K562 (cell line): ENCODE data around the gene OR2V2. TPM values are rescaled to one million over a fixed set of nuclear protein-coding genes. Genes with fewer than 3 reads are reported as not detected.

Experiments used
- ATAC-seq: fragments of 200-7000 bp; cut with Tn5 transposase; 3 replicates; pipeline ENCODE4 v1.9.1; 2020; ENCODE audit warnings: moderate library complexity
- BruUV-seq: library from RNA; stranded (reverse); fragments of 400-500 nt; replicated peaks from 2 replicates; lab custom pipeline; 2021; lab: Mats Ljungman, UMichigan
- CTCF ChIA-PET: fragments of 300-600 bp; formaldehyde crosslinking; extraction: SDS; loops from one replicate; lab custom pipeline; 2021; ENCODE audit warnings: low intra/inter-chr PET ratio; lab: Yijun Ruan, JAX
- POLR2A ChIA-PET: fragments of 300-600, 350-650 bp; sonication (Branson Sonifier 250); formaldehyde crosslinking; extraction: SDS; loops from one replicate; lab custom pipeline; 2021; ENCODE audit warnings: antibody characterized with exemption, inconsistent platforms; lab: Yijun Ruan, JAX
- DNase-seq, 4 experiments: peaks; one replicate each; pipeline versions ENCODE4 v3.0.0 to v3.0.0-alpha.2; 2011 to 2018; ENCODE audit warnings: low spot score in 3 of 4, mixed read lengths in 3 of 4; ENCODE audit errors: extremely low read depth in 1 of 4
- FAIRE-seq: peaks from 2 replicates; lab custom pipeline; 2011; peaks lifted over from hg19 to GRCh38; lab: Jason Lieb, UNC
- H2AFZ ChIP-seq: 2 replicates; pipeline ENCODE4 v1.6.0; 2011; ENCODE audit warnings: low read depth, low read length, control low read depth, inconsistent platforms
- H3K27ac ChIP-seq: fragments of 200-600 bp; 3 replicates; pipeline ENCODE4 v1.8.0; 2011; ENCODE audit warnings: low read depth, mild to moderate bottlenecking, control low read depth, inconsistent platforms, low read length, moderate library complexity, mixed read lengths; ENCODE audit errors: extremely low read depth
- H3K27me3 ChIP-seq, 2 experiments: fragments of 300-600 bp in 1 of 2; 2 replicates in 1 of 2; 3 replicates in 1 of 2; pipeline versions ENCODE4 v1.6.0 to v1.8.0; 2011; ENCODE audit warnings: inconsistent platforms in 2 of 2, low read length in 2 of 2, mild to moderate bottlenecking in 1 of 2, mixed read lengths in 1 of 2, moderate library complexity in 1 of 2; ENCODE audit not compliant: control insufficient read depth in 2 of 2, insufficient read depth in 2 of 2
- H3K36me3 ChIP-seq: fragments of 300-600 bp; 3 replicates; pipeline ENCODE4 v1.8.0; 2011; ENCODE audit warnings: mild to moderate bottlenecking, low read length, inconsistent platforms; ENCODE audit not compliant: control insufficient read depth, insufficient read depth
- H3K4me1 ChIP-seq, 2 experiments: fragments of 200-600 bp in 1 of 2; replicated peaks in 1 of 2; 2 replicates in 1 of 2; 3 replicates in 1 of 2; pipeline versions ENCODE4 v1.5.1 to v1.8.0; 2011; ENCODE audit warnings: inconsistent platforms in 2 of 2, low read length in 2 of 2, mild to moderate bottlenecking in 1 of 2, mixed read lengths in 1 of 2, moderate library complexity in 1 of 2; ENCODE audit not compliant: control insufficient read depth in 2 of 2, insufficient read depth in 2 of 2
- H3K4me2 ChIP-seq: 2 replicates; pipeline ENCODE4 v1.6.1; 2011; ENCODE audit warnings: low read length, control low read depth, inconsistent platforms, mixed read lengths; ENCODE audit not compliant: insufficient read depth
- H3K4me3 ChIP-seq: fragments of 200-600 bp; sonication (generic), shearing (Covaris generic); 2 replicates; pipeline ENCODE4 v1.5.1; 2016; ENCODE audit warnings: control low read depth, inconsistent platforms
- H3K79me2 ChIP-seq: fragments of 200-600 bp; 3 replicates; pipeline ENCODE4 v1.8.0; 2011; ENCODE audit warnings: low read length, inconsistent platforms; ENCODE audit not compliant: control insufficient read depth, insufficient read depth
- H3K9ac ChIP-seq, 2 experiments: 2 replicates each; pipeline versions ENCODE4 v1.6.0 to v1.6.1; 2011; ENCODE audit warnings: low read depth in 2 of 2, low read length in 2 of 2, control low read depth in 1 of 2, inconsistent platforms in 1 of 2, mild to moderate bottlenecking in 1 of 2, mixed read lengths in 1 of 2; ENCODE audit not compliant: insufficient read depth in 1 of 2
- H3K9me1 ChIP-seq: one replicate; pipeline ENCODE4 v1.6.0; 2011; ENCODE audit warnings: inconsistent platforms, mild to moderate bottlenecking, low read length, moderate library complexity; ENCODE audit not compliant: control insufficient read depth, insufficient read depth
- H3K9me3 ChIP-seq: replicated peaks from 2 replicates; pipeline ENCODE4 v1.5.1; 2011; ENCODE audit warnings: low read depth, low read length, inconsistent platforms; ENCODE audit not compliant: control insufficient read depth, insufficient read depth
- H4K20me1 ChIP-seq: replicated peaks from 2 replicates; pipeline ENCODE4 v1.6.1; 2011; ENCODE audit warnings: low read length, inconsistent platforms, mixed read lengths; ENCODE audit not compliant: control insufficient read depth, insufficient read depth
- ARNT ChIP-seq, 2 experiments: fragments of 450-650 bp; IDR thresholded peaks; 2 replicates each; pipeline ENCODE4 v1.6.1; 2016; ENCODE audit warnings: mild to moderate bottlenecking in 1 of 2
- CBX8 ChIP-seq: fragments of 200-600 bp; sonication (generic); IDR thresholded peaks from 2 replicates; pipeline ENCODE4 v1.6.1; 2012; ENCODE audit warnings: borderline replicate concordance, mixed run types, low read depth, mild to moderate bottlenecking, moderate library complexity, mixed read lengths, low read length, control low read depth, inconsistent platforms; ENCODE audit not compliant: poor library complexity, severe bottlenecking; ENCODE audit errors: extremely low read depth
- NFYB ChIP-seq: IDR thresholded peaks from 2 replicates; pipeline ENCODE4 v1.6.1; 2011; ENCODE audit warnings: mild to moderate bottlenecking, moderate library complexity; ENCODE audit not compliant: insufficient read length; ENCODE audit errors: extremely low read depth
- POLR2G ChIP-seq: fragments of 200-400 bp; formaldehyde crosslinking; IDR thresholded peaks from 2 replicates; pipeline ENCODE4 v1.6.1; 2017; ENCODE audit warnings: low read depth, mild to moderate bottlenecking, antibody characterized with exemption, low read length, moderate library complexity
- RUNX1 ChIP-seq: sonication (generic); IDR thresholded peaks from 2 replicates; pipeline ENCODE4 v1.6.1; 2016; ENCODE audit warnings: antibody characterized with exemption, low read depth
- SRSF1 ChIP-seq: fragments of 200-400 bp; formaldehyde crosslinking; IDR thresholded peaks from 2 replicates; pipeline ENCODE4 v1.6.1; 2017; ENCODE audit warnings: mild to moderate bottlenecking, low read depth, low read length, moderate library complexity
- TRIM28 ChIP-seq: fragments of 450-650 bp; IDR thresholded peaks from 2 replicates; pipeline ENCODE4 v1.6.1; 2017
- ZFX ChIP-seq: sonication (generic); formaldehyde crosslinking; IDR thresholded peaks from 2 replicates; pipeline ENCODE4 v1.8.0; 2022; ENCODE audit warnings: mild to moderate bottlenecking, missing genetic modification reagents, moderate library complexity
- ZNF212 ChIP-seq: fragments of 450-650 bp; formaldehyde crosslinking; IDR thresholded peaks from 2 replicates; pipeline ENCODE4 v1.4.0; 2020; ENCODE audit warnings: mild to moderate bottlenecking
- WGBS: fragments of 100-300 bp; shearing (Covaris generic); methylation state at CpG from one replicate; pipeline ENCODE4 v1.1.6; 2016; ENCODE audit warnings: low coverage, mixed read lengths; ENCODE audit not compliant: insufficient coverage; ENCODE audit errors: missing lambda C conversion rate; 5-methylcytosine and 5-hydroxymethylcytosine counted together
- in situ Hi-C: fragments of 300-500 bp; cut with MboI; formaldehyde crosslinking; loops from 4 replicates; pipeline ENCODE4 v1.15.0; 2018; ENCODE audit warnings: inconsistent platforms, mixed read lengths
- intact Hi-C: fragments of 100-400 bp; cut with micrococcal nuclease; formaldehyde crosslinking; loops from 2 replicates; pipeline ENCODE4 v1.14.2; 2022
- polyA plus RNA-seq, 8 experiments: library from polyadenylated mRNA; depleted of rRNA in 4 of 8; stranded (reverse) in 5 of 8; unstranded in 3 of 8; fragments of >200 nt; fragmentation: Nextera tagmentation in 2 of 8; fragmentation: Illumina TruSeq in 1 of 8; extraction: Ambion mirVana in 2 of 8; extraction: Trizol in 1 of 8; gene quantifications; 2 replicates each; pipeline versions ENCODE4 v1.2.1 to v1.2.3, GENCODE V29; 2011 to 2014; ENCODE audit warnings: inconsistent platforms in 1 of 8, missing spikeins in 1 of 8
- total RNA-seq, 7 experiments: library from RNA; depleted of rRNA in 6 of 7; stranded (reverse); fragments of >200 nt in 6 of 7; fragmentation: Illumina TruSeq in 2 of 7; extraction: Trizol in 2 of 7; gene quantifications; 2 replicates each; pipeline versions ENCODE4 v1.2.1 to v1.2.3, GENCODE V29; 2011 to 2021; ENCODE audit warnings: low replicate concordance in 1 of 7
- TF ChIP-seq, protein P1 (sequence below): IDR thresholded peaks from 2 replicates; pipeline ENCODE4 v1.6.1; 2011; ENCODE audit not compliant: insufficient read length; ENCODE audit errors: extremely low read depth
- TF ChIP-seq, protein P2 (sequence below), 2 experiments: IDR thresholded peaks; 2 replicates each; pipeline ENCODE4 v1.6.1; 2011; ENCODE audit warnings: borderline replicate concordance in 1 of 2, control low read depth in 1 of 2, low read depth in 1 of 2, low read length in 1 of 2, mild to moderate bottlenecking in 1 of 2, mixed read lengths in 1 of 2, moderate library complexity in 1 of 2; ENCODE audit not compliant: insufficient read depth in 1 of 2, insufficient read length in 1 of 2, poor library complexity in 1 of 2, severe bottlenecking in 1 of 2; ENCODE audit errors: extremely low read depth in 1 of 2
- TF ChIP-seq, protein P3 (sequence below): fragments of 450-650 bp; IDR thresholded peaks from one replicate; pipeline ENCODE4 v1.6.1; 2018; ENCODE audit warnings: mild to moderate bottlenecking, moderate library complexity; ENCODE audit not compliant: partially characterized antibody
- TF ChIP-seq, protein P4 (sequence below): sonication (generic); formaldehyde crosslinking; IDR thresholded peaks from 2 replicates; pipeline ENCODE4 v1.9.0; 2022; ENCODE audit warnings: mild to moderate bottlenecking, missing genetic modification reagents
- TF ChIP-seq, protein P5 (sequence below): fragments of 450-650 bp; formaldehyde crosslinking; IDR thresholded peaks from 2 replicates; pipeline ENCODE4 v1.4.0; 2022; ENCODE audit warnings: missing genetic modification characterization

The OR2V2 gene
- total and polyA plus RNA-seq, 9 of the 15 experiments (the other 6 are each of a cell fraction or from before 2014, with no cell fraction given), result 0.01 TPM; not detected in 8

DNA sequence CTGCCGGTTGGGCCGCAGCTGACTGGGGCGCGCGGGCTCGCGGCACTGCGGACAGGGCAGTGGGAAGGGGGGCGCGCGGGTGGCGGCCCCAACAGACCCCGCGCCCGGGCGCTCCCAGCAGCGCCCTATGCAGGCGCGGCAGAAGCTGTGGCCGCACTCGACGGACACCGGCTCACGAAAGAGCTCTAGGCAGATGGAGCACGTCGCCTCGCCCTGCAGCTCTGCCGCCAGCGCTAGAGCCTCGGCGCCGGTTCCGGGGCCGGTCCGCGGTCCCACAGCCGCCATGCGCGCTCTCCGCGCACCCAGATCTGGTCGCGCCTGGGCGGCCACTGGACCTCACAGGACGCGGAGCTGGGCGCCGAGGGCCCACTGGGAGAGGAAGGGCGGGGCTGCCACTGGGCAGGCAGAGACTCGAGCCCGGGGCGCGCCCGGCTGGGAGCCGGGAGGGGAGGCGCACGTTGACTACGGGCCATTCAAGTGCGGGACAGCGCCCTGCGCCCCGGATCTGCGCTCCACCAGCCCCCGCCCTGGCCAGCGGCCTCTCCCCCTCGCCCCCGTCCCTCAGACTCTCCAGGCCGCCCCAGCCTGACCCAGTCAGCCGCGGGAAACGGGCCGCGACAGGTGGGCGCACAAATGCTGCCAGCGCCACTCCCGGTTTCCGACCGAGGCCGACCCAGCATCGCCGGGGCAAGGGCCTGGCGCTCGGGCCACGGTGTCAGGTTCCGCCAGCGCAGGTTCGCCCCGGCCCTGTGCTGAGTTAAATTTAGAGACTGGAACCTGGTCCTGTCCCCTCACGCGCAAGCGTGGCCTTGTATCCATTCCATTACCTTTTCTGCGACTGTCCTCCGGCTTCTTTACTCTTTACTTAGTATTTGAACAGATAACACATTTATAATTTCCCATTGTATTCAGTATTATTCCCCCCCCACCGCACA lies 57.7 kb downstream of the OR2V2 start, which contains the start of gene TRIM7:
Gene TRIM7, minus strand, starts transcription at position 371 of the 935 bp plus-strand sequence. Its CDS starts 86 bp downstream, at position 285.
- FAIRE-seq, result no peak
- Histone ChIP-seq H3K4me3 (peak within 1 kb of the TSS; percentile 60), H3K4me2 (peak within 1 kb of the TSS; percentile 75), H3K9me3 (no peaks in the 10 kb centered on the region), H3K27ac (peak within 1 kb of the TSS; percentile 56; the same call in 2 of the 3 replicates), H3K36me3 (no peaks in the 10 kb centered on the region), H3K27me3 (no peaks in the 10 kb centered on the region), H3K9me1 (no peaks in the 10 kb centered on the region), H2AFZ (peak within 1 kb of the TSS; percentile 91), H4K20me1 (no peaks in the 10 kb centered on the region), H3K9ac (peak within 1 kb of the TSS; percentile 50 to 93), H3K79me2 (no peaks in the 10 kb centered on the region), H3K4me1 (peaks cover 22 to 41% of the 10 kb centered on the region in 2 experiments; a peak in 4 of 5 replicates)
- CTCF ChIA-PET, result no interaction called here
- POLR2A ChIA-PET, result interaction anchor here (0.6 to 5.0 kb wide), 3 partner anchors 13 to 185 kb away, joined by 3 to 69 read pairs (median 3); no protein-coding TSS in a partner anchor
- peak; percentile 58 to 67 (median 65) for DNase-seq
- no TSS peak for BruUV-seq
- intact Hi-C loops (no loop called here), in situ Hi-C loops (no loop called here)
- 12% methylated on average over 66 of the region's 94 CpGs for WGBS
- ATAC-seq, result peak; percentile 44
- no peak for TF ChIP-seq RUNX1
- no peak for TF ChIP-seq ARNT (IDR thresholded peaks at IDR 0.05)
- TF ChIP-seq SRSF1, result no peak
- peak; percentile 77 for TF ChIP-seq POLR2G
- no peak for TF ChIP-seq NFYB
- no peak for TF ChIP-seq TRIM28
- no peak for TF ChIP-seq ZNF212 (CRISPR knock-in tag)
- TF ChIP-seq, protein P1, sequence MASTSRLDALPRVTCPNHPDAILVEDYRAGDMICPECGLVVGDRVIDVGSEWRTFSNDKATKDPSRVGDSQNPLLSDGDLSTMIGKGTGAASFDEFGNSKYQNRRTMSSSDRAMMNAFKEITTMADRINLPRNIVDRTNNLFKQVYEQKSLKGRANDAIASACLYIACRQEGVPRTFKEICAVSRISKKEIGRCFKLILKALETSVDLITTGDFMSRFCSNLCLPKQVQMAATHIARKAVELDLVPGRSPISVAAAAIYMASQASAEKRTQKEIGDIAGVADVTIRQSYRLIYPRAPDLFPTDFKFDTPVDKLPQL, result no peak
- TF ChIP-seq, protein P2, sequence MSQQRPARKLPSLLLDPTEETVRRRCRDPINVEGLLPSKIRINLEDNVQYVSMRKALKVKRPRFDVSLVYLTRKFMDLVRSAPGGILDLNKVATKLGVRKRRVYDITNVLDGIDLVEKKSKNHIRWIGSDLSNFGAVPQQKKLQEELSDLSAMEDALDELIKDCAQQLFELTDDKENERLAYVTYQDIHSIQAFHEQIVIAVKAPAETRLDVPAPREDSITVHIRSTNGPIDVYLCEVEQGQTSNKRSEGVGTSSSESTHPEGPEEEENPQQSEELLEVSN (IDR thresholded peaks at IDR 0.05; ENCODE audit: borderline replicate concordance in 1 of 2, extremely low read depth in 1 of 2, insufficient read depth in 1 of 2, insufficient read length in 1 of 2, low read depth in 1 of 2, low read length in 1 of 2, poor library complexity in 1 of 2, severe bottlenecking in 1 of 2), result peak in 1 of 2 experiments; percentile 63
- TF ChIP-seq ZFX (CRISPR knock-in tag), result peak; percentile 51
- TF ChIP-seq, protein P3, sequence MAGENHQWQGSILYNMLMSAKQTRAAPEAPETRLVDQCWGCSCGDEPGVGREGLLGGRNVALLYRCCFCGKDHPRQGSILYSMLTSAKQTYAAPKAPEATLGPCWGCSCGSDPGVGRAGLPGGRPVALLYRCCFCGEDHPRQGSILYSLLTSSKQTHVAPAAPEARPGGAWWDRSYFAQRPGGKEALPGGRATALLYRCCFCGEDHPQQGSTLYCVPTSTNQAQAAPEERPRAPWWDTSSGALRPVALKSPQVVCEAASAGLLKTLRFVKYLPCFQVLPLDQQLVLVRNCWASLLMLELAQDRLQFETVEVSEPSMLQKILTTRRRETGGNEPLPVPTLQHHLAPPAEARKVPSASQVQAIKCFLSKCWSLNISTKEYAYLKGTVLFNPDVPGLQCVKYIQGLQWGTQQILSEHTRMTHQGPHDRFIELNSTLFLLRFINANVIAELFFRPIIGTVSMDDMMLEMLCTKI, result no peak
- TF ChIP-seq, protein P4, sequence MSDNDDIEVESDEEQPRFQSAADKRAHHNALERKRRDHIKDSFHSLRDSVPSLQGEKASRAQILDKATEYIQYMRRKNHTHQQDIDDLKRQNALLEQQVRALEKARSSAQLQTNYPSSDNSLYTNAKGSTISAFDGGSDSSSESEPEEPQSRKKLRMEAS, result 0 out of 2 replicates have a peak, but pooled peaks have one; percentile 27
- TF ChIP-seq CBX8, result no peak
- TF ChIP-seq, protein P5, sequence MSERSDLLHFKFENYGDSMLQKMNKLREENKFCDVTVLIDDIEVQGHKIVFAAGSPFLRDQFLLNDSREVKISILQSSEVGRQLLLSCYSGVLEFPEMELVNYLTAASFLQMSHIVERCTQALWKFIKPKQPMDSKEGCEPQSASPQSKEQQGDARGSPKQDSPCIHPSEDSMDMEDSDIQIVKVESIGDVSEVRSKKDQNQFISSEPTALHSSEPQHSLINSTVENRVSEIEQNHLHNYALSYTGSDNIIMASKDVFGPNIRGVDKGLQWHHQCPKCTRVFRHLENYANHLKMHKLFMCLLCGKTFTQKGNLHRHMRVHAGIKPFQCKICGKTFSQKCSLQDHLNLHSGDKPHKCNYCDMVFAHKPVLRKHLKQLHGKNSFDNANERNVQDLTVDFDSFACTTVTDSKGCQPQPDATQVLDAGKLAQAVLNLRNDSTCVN (CRISPR knock-in tag), result no peak
